Uterus (tissue), 2 donors: ENCODE measurements around the gene LRRC37A2.
"Not testable (repeated sequence)": the region's sequence is repeated elsewhere in the genome, so short reads cannot be mapped to it uniquely, and the experiment has no call there.

Experiments
- POLR2A ChIP-seq, 2 donors: fragments of 450-650 bp; IDR thresholded peaks; one replicate each; pipeline ENCODE4 v1.6.1; 2016; ENCODE audit warnings: antibody characterized with exemption in 2 of 2, mild to moderate bottlenecking in 1 of 2, moderate library complexity in 1 of 2
- TF ChIP-seq, protein P1 (sequence below), 4 experiments: fragments of 200-600 bp in 2 of 4; fragments of 450-650 bp in 2 of 4; sonication (generic) in 2 of 4; IDR thresholded peaks; one replicate each; pipeline ENCODE4 v1.5.1; 2016 to 2019; ENCODE audit warnings: antibody characterized with exemption in 4 of 4, mild to moderate bottlenecking in 2 of 4, moderate library complexity in 1 of 4

DNA sequence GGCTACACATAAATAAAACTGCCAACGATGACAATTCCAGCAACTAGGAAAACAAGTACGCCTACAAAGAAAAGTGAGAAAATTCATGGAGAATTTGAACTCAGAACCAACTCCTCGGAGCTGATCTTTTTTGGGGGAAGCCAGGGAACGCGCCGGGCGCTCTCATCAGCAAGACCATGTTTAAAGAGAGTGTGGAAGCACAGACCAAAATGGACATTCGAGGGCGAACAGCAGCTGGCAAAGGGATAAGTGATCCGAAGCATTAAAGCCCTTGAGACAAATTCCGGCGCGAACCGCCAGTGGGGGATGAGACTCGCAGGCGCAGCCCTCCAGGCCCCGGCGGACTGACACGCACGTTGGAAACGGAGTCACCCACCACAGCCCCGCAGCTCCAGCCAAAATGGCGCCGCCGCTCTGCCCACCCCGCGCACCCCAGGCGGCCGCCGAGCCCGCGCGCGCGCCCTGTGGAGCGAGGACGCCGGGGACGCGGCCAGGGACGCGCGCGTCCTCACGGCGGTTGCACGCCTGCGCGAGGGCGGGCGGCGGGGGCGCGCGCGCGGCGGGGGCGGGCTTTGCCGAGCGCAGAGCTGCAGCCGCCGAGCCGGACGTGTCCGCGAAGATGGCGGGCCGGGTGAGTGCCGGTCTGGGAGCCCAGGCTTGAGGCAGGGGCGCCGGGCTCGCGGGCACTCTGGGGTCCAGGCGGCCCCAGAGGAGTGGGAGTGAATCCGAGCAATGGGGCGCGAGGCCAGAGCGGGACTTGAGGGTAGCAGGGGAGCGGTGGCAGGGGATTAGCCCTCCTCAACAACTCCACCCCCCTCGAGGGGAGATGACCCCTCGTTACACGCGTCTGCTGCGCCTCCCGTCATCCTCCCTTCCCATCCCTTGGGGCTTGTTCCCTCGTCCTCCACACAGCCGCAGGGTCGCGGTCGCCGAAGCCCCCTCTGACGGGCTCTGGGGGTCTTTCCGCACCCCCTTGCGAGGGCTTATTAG is 78.2 kb downstream of the LRRC37A2 start, which contains the start of gene NSF:
- TF ChIP-seq POLR2A (IDR thresholded peaks at IDR 0.05) = not testable (repeated sequence)
- TF ChIP-seq, protein P1, sequence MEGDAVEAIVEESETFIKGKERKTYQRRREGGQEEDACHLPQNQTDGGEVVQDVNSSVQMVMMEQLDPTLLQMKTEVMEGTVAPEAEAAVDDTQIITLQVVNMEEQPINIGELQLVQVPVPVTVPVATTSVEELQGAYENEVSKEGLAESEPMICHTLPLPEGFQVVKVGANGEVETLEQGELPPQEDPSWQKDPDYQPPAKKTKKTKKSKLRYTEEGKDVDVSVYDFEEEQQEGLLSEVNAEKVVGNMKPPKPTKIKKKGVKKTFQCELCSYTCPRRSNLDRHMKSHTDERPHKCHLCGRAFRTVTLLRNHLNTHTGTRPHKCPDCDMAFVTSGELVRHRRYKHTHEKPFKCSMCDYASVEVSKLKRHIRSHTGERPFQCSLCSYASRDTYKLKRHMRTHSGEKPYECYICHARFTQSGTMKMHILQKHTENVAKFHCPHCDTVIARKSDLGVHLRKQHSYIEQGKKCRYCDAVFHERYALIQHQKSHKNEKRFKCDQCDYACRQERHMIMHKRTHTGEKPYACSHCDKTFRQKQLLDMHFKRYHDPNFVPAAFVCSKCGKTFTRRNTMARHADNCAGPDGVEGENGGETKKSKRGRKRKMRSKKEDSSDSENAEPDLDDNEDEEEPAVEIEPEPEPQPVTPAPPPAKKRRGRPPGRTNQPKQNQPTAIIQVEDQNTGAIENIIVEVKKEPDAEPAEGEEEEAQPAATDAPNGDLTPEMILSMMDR (IDR thresholded peaks at IDR 0.05) = not testable (repeated sequence)
